GM18526 (cell line): ENCODE results near the gene FCRLB.

Experiments
- POLR2A ChIP-seq: IDR thresholded peaks from 3 replicates; pipeline ENCODE4 v1.6.1; 2011; ENCODE audit not compliant: insufficient read length; ENCODE audit errors: extremely low read depth

The FCRLB gene

GRCh38 chr1:161720956-161721737, at the start of gene FCRLB:
FCRLB (plus strand) TSS chr1:161721544; CDS start chr1:161722673, 1,129 bp downstream.
- no peak for TF ChIP-seq POLR2A

- no peak for TF ChIP-seq POLR2A
Measured at GRCh38 chr1:161676441-161676840, 44.9 kb upstream of the FCRLB start.

- TF ChIP-seq POLR2A, result no peak
Measured at GRCh38 chr1:161676958-161677689, 44.2 kb upstream of the FCRLB start.

- no peak for TF ChIP-seq POLR2A
Measured at GRCh38 chr1:161678500-161678899, 42.8 kb upstream of the FCRLB start.

- no peak for TF ChIP-seq POLR2A
Measured at GRCh38 chr1:161681879-161682278, 39.5 kb upstream of the FCRLB start.

GRCh38 chr1:161688946-161689345, 32.4 kb upstream of the FCRLB start:
- TF ChIP-seq POLR2A, result no peak

- no peak for TF ChIP-seq POLR2A
Measured at GRCh38 chr1:161691846-161692245, 29.5 kb upstream of the FCRLB start.

- no peak for TF ChIP-seq POLR2A
Measured at GRCh38 chr1:161702250-161702649, 19.1 kb upstream of the FCRLB start.

- no peak for TF ChIP-seq POLR2A
Measured at GRCh38 chr1:161705537-161705936, 15.8 kb upstream of the FCRLB start.

GRCh38 chr1:161706113-161706481, 15.2 kb upstream of the FCRLB start:
- TF ChIP-seq POLR2A, result no peak

GRCh38 chr1:161706482-161707347, 14.6 kb upstream of the FCRLB start, which contains the start of gene FCRLA:
FCRLA (plus strand) TSS chr1:161707229; CDS start chr1:161707265, 36 bp downstream.
- TF ChIP-seq POLR2A, result peak; percentile 64

- no peak for TF ChIP-seq POLR2A
Measured at GRCh38 chr1:161707503-161707902, 13.8 kb upstream of the FCRLB start.

GRCh38 chr1:161709373-161709772, 12.0 kb upstream of the FCRLB start:
- no peak for TF ChIP-seq POLR2A

- TF ChIP-seq POLR2A, result no peak
Measured at GRCh38 chr1:161710560-161710959, 10.8 kb upstream of the FCRLB start.

- TF ChIP-seq POLR2A, result no peak
Measured at GRCh38 chr1:161718559-161719324, 2.6 kb upstream of the FCRLB start.
